Mammary epithelial cell (primary cell): Measurements from ENCODE around the gene STMN3.

ENCODE experiments used
- EZH2 ChIP-seq: IDR thresholded peaks from 2 replicates; pipeline ENCODE4 v1.6.1; 2012; ENCODE audit warnings: low read length, inconsistent platforms, borderline replicate concordance
- TF ChIP-seq, protein P1 (sequence below), 2 donors: IDR thresholded peaks in 1 of 2; conservative IDR thresholded peaks in 1 of 2; 2 replicates each; pipeline ENCODE4 v1.5.1; 2011 to 2012; ENCODE audit warnings: inconsistent platforms in 2 of 2, low read length in 2 of 2, mild to moderate bottlenecking in 2 of 2, control low read depth in 1 of 2, low read depth in 1 of 2; ENCODE audit not compliant: insufficient read depth in 1 of 2; ENCODE audit errors: extremely low read depth in 1 of 2

DNA sequence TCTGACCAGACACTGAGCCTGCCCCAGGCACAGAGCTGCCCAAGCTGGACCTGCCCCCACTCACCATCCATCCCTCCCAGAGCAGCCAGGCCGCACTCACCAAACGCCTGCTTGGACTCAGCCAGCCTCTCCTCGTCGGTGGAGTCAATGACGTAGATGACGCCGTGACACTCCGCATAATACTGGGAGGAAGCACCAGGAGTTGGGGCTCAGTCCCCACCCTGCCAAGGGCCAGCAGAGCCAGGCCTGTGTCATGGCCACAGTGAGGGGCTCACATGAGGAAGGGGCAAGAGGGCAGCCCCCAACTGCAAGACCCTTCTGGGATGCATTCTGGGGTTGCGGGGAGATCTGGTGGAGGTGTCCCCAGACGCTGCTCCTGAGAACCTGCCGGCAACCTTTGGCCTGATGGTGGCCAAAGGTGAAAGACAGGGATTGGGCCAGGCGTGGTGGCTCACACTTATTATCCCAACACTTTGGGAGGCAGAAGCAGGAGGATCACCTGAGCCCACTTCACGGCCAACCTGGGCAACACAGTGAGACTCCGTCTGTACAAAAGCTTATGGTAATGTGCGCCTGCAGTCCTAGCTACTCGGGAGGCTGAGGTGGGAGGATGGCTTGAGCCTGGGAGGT, 48.9 kb upstream of the STMN3 start:
- TF ChIP-seq, protein P1, sequence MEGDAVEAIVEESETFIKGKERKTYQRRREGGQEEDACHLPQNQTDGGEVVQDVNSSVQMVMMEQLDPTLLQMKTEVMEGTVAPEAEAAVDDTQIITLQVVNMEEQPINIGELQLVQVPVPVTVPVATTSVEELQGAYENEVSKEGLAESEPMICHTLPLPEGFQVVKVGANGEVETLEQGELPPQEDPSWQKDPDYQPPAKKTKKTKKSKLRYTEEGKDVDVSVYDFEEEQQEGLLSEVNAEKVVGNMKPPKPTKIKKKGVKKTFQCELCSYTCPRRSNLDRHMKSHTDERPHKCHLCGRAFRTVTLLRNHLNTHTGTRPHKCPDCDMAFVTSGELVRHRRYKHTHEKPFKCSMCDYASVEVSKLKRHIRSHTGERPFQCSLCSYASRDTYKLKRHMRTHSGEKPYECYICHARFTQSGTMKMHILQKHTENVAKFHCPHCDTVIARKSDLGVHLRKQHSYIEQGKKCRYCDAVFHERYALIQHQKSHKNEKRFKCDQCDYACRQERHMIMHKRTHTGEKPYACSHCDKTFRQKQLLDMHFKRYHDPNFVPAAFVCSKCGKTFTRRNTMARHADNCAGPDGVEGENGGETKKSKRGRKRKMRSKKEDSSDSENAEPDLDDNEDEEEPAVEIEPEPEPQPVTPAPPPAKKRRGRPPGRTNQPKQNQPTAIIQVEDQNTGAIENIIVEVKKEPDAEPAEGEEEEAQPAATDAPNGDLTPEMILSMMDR (conservative IDR thresholded peaks at IDR 0.05 in 1 of 2, IDR thresholded peaks at IDR 0.05 in 1 of 2; ENCODE audit: extremely low read depth in 1 of 2, insufficient read depth in 1 of 2, low read depth in 1 of 2, low read length in 2 of 2) = no peak
- no peak for TF ChIP-seq EZH2
